GM21390 (cell line): ENCODE data around the gene RPS16.
"Not testable (repeated sequence)": the region's sequence is repeated elsewhere in the genome, so short reads cannot be mapped to it uniquely, and the experiment has no call there.

ENCODE experiments used
- ATAC-seq: cut with Tn5 transposase; IDR thresholded peaks from one replicate; pipeline ENCODE4 v1.9.1; 2021; ENCODE audit not compliant: unreplicated experiment

The RPS16 gene

GRCh38 chr19:39435499-39436349 lies at the start of gene RPS16:
Gene RPS16 (minus strand): TSS chr19:39435949. CDS start chr19:39435895, 54 bp downstream.
- peak; percentile 72 for ATAC-seq

GRCh38 chr19:39483141-39483540 lies 47.4 kb upstream of the RPS16 start:
- ATAC-seq = no peak

- ATAC-seq = no peak
These were observed 45.9 kb upstream of the RPS16 start for GRCh38 chr19:39481676-39482075.

GRCh38 chr19:39481229-39481545 lies 45.4 kb upstream of the RPS16 start:
- ATAC-seq = no peak

- peak; percentile 85 for ATAC-seq
These were observed 44.8 kb upstream of the RPS16 start, which contains the start of gene TIMM50 for GRCh38 chr19:39480337-39481228. Gene TIMM50 (plus strand): TSS chr19:39480838. CDS start chr19:39480854, 16 bp downstream.

- no peak for ATAC-seq
These were observed 44.2 kb upstream of the RPS16 start for GRCh38 chr19:39479916-39480315.

- ATAC-seq = not testable (repeated sequence)
These were observed 43.6 kb upstream of the RPS16 start for GRCh38 chr19:39479319-39479801.

- ATAC-seq = no peak
These were observed 40.0 kb upstream of the RPS16 start for GRCh38 chr19:39475748-39476147.

GRCh38 chr19:39474139-39474620 lies 38.4 kb upstream of the RPS16 start:
- ATAC-seq = no peak

- ATAC-seq = no peak
These were observed 37.8 kb upstream of the RPS16 start for GRCh38 chr19:39473443-39473960.

- ATAC-seq = no peak
These were observed 37.1 kb upstream of the RPS16 start for GRCh38 chr19:39472746-39473442.

- ATAC-seq = no peak
These were observed 36.2 kb upstream of the RPS16 start for GRCh38 chr19:39471756-39472536.

- no peak for ATAC-seq
These were observed 35.1 kb upstream of the RPS16 start for GRCh38 chr19:39470724-39471339.

- no peak for ATAC-seq
These were observed 33.8 kb upstream of the RPS16 start for GRCh38 chr19:39469567-39469966.

- no peak for ATAC-seq
These were observed 33.3 kb upstream of the RPS16 start for GRCh38 chr19:39469036-39469435.

- no peak for ATAC-seq
These were observed 32.2 kb upstream of the RPS16 start for GRCh38 chr19:39467941-39468340.

- ATAC-seq = no peak
These were observed 30.4 kb upstream of the RPS16 start for GRCh38 chr19:39465956-39466747.

- no peak for ATAC-seq
These were observed 27.7 kb upstream of the RPS16 start for GRCh38 chr19:39463403-39463802.

GRCh38 chr19:39451257-39451656 lies 15.5 kb upstream of the RPS16 start:
- not testable (repeated sequence) for ATAC-seq
